ENCODE results near the gene HSH2D. TPM values are rescaled to one million over a fixed set of nuclear protein-coding genes. Genes with fewer than 3 reads are reported as not detected.
"Not testable (repeated sequence)": the region's sequence is repeated elsewhere in the genome, so short reads cannot be mapped to it uniquely, and the experiment has no call there.

HSH2D gene
- total RNA-seq, 1 donor from 2014 or later = not detected

- Mint-ChIP-seq H3K36me3 (peaks cover 12% of the 10 kb centered on the region), H3K27me3 (ENCODE audit: insufficient read depth, low read depth) (no peaks in the 10 kb centered on the region), H3K4me1 (peaks cover 3% of the 10 kb centered on the region), H3K27ac (no peak overlapping the region), H3K9me3 (no peaks in the 10 kb centered on the region), H3K4me3 (no peak overlapping the region)
- H2AFZ ChIP-seq (replicated peaks) = no peak overlapping the region
- H3K4me2 ChIP-seq = no peak overlapping the region
- H3K9me3 ChIP-seq (ENCODE audit: low read depth) = no peaks in the 10 kb centered on the region
- peaks cover 38% of the 10 kb centered on the region for H3K79me2 ChIP-seq (ENCODE audit: low read depth)
- no peaks in the 10 kb centered on the region for H3K4me1 ChIP-seq
- no peak for DNase-seq (ENCODE audit: low spot score)
- H3K4me3 ChIP-seq = no peak overlapping the region
- no peaks in the 10 kb centered on the region for H3K27me3 ChIP-seq
- H3K36me3 ChIP-seq = no peaks in the 10 kb centered on the region
- H3F3A ChIP-seq (ENCODE audit: low read depth) = no peaks in the 10 kb centered on the region
- TF ChIP-seq EZH2 (IDR thresholded peaks at IDR 0.05) = no peak
- TF ChIP-seq, protein P1, sequence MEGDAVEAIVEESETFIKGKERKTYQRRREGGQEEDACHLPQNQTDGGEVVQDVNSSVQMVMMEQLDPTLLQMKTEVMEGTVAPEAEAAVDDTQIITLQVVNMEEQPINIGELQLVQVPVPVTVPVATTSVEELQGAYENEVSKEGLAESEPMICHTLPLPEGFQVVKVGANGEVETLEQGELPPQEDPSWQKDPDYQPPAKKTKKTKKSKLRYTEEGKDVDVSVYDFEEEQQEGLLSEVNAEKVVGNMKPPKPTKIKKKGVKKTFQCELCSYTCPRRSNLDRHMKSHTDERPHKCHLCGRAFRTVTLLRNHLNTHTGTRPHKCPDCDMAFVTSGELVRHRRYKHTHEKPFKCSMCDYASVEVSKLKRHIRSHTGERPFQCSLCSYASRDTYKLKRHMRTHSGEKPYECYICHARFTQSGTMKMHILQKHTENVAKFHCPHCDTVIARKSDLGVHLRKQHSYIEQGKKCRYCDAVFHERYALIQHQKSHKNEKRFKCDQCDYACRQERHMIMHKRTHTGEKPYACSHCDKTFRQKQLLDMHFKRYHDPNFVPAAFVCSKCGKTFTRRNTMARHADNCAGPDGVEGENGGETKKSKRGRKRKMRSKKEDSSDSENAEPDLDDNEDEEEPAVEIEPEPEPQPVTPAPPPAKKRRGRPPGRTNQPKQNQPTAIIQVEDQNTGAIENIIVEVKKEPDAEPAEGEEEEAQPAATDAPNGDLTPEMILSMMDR (IDR thresholded peaks at IDR 0.05) = no peak
- TF ChIP-seq EZH2phosphoT487 (IDR thresholded peaks at IDR 0.05) = no peak
- H4K20me1 ChIP-seq (ENCODE audit: low read depth) = peaks cover 18% of the 10 kb centered on the region
- H3K9ac ChIP-seq = no peak overlapping the region
- H3K27ac ChIP-seq = no peak overlapping the region
These were observed 24.9 kb upstream of the HSH2D start for GRCh38 chr19:16118489-16119033.

DNA sequence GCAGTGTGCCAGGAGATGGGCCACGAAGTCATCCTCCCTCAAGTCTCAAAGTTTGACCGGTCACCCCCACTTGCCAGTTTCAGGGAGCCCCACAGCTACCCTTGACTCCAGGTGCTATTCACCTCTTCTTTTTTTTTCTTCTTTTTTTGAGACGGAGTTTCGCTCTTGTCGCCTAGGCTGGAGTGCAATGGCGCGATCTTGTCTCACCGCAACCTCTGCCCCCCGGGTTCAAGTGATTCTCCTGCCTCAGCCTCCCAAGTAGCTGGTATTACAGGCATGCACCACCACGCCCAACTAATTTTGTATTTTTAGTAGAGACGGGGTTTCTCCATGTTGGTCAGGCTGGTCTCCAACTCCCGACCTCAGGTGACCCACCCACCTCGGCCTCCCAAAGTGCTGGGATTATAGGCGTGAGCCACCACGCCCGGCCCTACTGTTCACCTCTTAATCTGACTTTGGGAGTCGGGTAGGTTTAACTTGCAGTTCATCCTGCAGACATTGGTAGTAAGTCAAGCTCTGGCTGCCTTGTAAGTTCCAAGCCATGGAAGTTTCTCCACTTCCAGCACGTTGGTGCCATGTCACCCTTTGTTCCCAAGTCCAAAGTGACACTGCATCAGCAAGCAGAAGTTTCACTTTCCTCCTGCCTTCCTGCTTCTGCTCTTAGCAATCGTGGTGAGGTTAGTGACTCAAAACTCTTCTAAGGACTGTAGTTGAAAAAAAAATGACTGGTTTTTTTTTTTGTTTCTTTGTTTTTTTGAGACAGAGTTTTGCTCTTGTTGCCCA, 24.2 kb upstream of the HSH2D start:
- not testable (repeated sequence) for H3K9me3 ChIP-seq (ENCODE audit: low read depth); H2AFZ ChIP-seq (replicated peaks); H3K4me2 ChIP-seq; H3K9ac ChIP-seq; H3K4me1 ChIP-seq; H3K4me3 ChIP-seq; H3K27ac ChIP-seq; H3K27me3 Mint-ChIP-seq (ENCODE audit: insufficient read depth, low read depth); H3K4me1 Mint-ChIP-seq; H3K4me3 Mint-ChIP-seq; H3K27ac Mint-ChIP-seq; H3K36me3 ChIP-seq; DNase-seq (ENCODE audit: low spot score); H3K27me3 ChIP-seq; H3K9me3 Mint-ChIP-seq; H3F3A ChIP-seq (ENCODE audit: low read depth)
- peaks cover 12% of the 10 kb centered on the region for H3K36me3 Mint-ChIP-seq
- peaks cover 13% of the 10 kb centered on the region for H4K20me1 ChIP-seq (ENCODE audit: low read depth)
- peaks cover 31% of the 10 kb centered on the region for H3K79me2 ChIP-seq (ENCODE audit: low read depth)

- no peaks in the 10 kb centered on the region for H3F3A ChIP-seq (ENCODE audit: low read depth)
- Mint-ChIP-seq H3K27me3 (ENCODE audit: insufficient read depth, low read depth) (no peaks in the 10 kb centered on the region), H3K4me1 (no peaks in the 10 kb centered on the region), H3K36me3 (peaks cover 8% of the 10 kb centered on the region), H3K4me3 (no peak overlapping the region), H3K27ac (no peak overlapping the region), H3K9me3 (no peaks in the 10 kb centered on the region)
- H3K27me3 ChIP-seq = no peaks in the 10 kb centered on the region
- no peaks in the 10 kb centered on the region for H3K9me3 ChIP-seq (ENCODE audit: low read depth)
- no peak for DNase-seq (ENCODE audit: low spot score)
- no peak overlapping the region for H3K9ac ChIP-seq
- H3K4me3 ChIP-seq = no peak overlapping the region
- no peak overlapping the region for H2AFZ ChIP-seq (replicated peaks)
- H3K27ac ChIP-seq = no peak overlapping the region
- no peak overlapping the region for H3K4me2 ChIP-seq
- peaks cover 12% of the 10 kb centered on the region for H3K79me2 ChIP-seq (ENCODE audit: low read depth)
- TF ChIP-seq, protein P1 (IDR thresholded peaks at IDR 0.05) = no peak
- TF ChIP-seq EZH2phosphoT487 (IDR thresholded peaks at IDR 0.05) (no peak), EZH2 (IDR thresholded peaks at IDR 0.05) (no peak)
- H4K20me1 ChIP-seq (ENCODE audit: low read depth) = peaks cover 3% of the 10 kb centered on the region
- H3K36me3 ChIP-seq = no peaks in the 10 kb centered on the region
- no peaks in the 10 kb centered on the region for H3K4me1 ChIP-seq
These were observed 22.3 kb upstream of the HSH2D start for GRCh38 chr19:16121141-16121540.

GRCh38 chr19:16121967-16122366, 21.5 kb upstream of the HSH2D start:
- no peaks in the 10 kb centered on the region for H3K27me3 ChIP-seq
- H3K4me1 Mint-ChIP-seq = no peaks in the 10 kb centered on the region
- H3K4me3 Mint-ChIP-seq = no peak overlapping the region
- H3K27me3 Mint-ChIP-seq (ENCODE audit: insufficient read depth, low read depth) = no peaks in the 10 kb centered on the region
- peaks cover 3% of the 10 kb centered on the region for H4K20me1 ChIP-seq (ENCODE audit: low read depth)
- H3K36me3 Mint-ChIP-seq = peaks cover 11% of the 10 kb centered on the region
- H3K9me3 ChIP-seq (ENCODE audit: low read depth) = no peaks in the 10 kb centered on the region
- H3K9me3 Mint-ChIP-seq = no peaks in the 10 kb centered on the region
- TF ChIP-seq, protein P1 (IDR thresholded peaks at IDR 0.05) = no peak
- TF ChIP-seq EZH2 (IDR thresholded peaks at IDR 0.05) = no peak
- TF ChIP-seq EZH2phosphoT487 (IDR thresholded peaks at IDR 0.05) = no peak
- H3F3A ChIP-seq (ENCODE audit: low read depth) = no peaks in the 10 kb centered on the region
- no peak overlapping the region for H2AFZ ChIP-seq (replicated peaks)
- no peaks in the 10 kb centered on the region for H3K36me3 ChIP-seq
- no peak overlapping the region for H3K9ac ChIP-seq
- no peak overlapping the region for H3K27ac Mint-ChIP-seq
- no peak overlapping the region for H3K27ac ChIP-seq
- peaks cover 4% of the 10 kb centered on the region for H3K79me2 ChIP-seq (ENCODE audit: low read depth)
- no peak overlapping the region for H3K4me3 ChIP-seq
- H3K4me1 ChIP-seq = no peaks in the 10 kb centered on the region
- DNase-seq (ENCODE audit: low spot score) = no peak
- H3K4me2 ChIP-seq = no peak overlapping the region

Measured in neural progenitor cell (in vitro differentiated cells).